ENCODE data around the gene SLC25A19.

GRCh38 chr17:75287221-75287620 is 2.0 kb downstream of the SLC25A19 start:
- no peak for TF ChIP-seq GATA2 (IDR thresholded peaks at IDR 0.05; ENCODE audit: low read depth, low read length)
- no peak for TF ChIP-seq GATA3 (IDR thresholded peaks at IDR 0.05; ENCODE audit: low read depth, low read length)

Data from SH-SY5Y (cell line).